SU-DHL-6 (cell line): ENCODE measurements around the gene SEC63.

ENCODE experiments used
- H2AFZ ChIP-seq: fragments of 200-600 bp; sonication (generic); 2 replicates; pipeline ENCODE4 v1.6.1; 2014; ENCODE audit warnings: low read depth, mild to moderate bottlenecking, moderate library complexity, mixed read lengths, antibody characterized with exemption, low read length; ENCODE audit not compliant: severe bottlenecking
- H3F3A ChIP-seq: fragments of 200-600 bp; shearing (Covaris generic); 2 replicates; pipeline ENCODE4 v1.6.0; 2016; ENCODE audit warnings: antibody characterized with exemption, mild to moderate bottlenecking; ENCODE audit not compliant: insufficient read depth
- H3K27ac ChIP-seq: fragments of 200-600 bp; sonication (generic); 2 replicates; pipeline ENCODE4 v1.5.1; 2016; ENCODE audit warnings: low read depth, mild to moderate bottlenecking, low read length, moderate library complexity, mixed read lengths
- H3K27me3 ChIP-seq: fragments of 200-600 bp; sonication (generic), shearing (Covaris generic); 2 replicates; pipeline ENCODE4 v1.6.0; 2014; ENCODE audit warnings: mild to moderate bottlenecking, low read length
- H3K36me3 ChIP-seq: fragments of 200-600 bp; sonication (generic); 2 replicates; pipeline ENCODE4 v1.6.1; 2014; ENCODE audit warnings: mild to moderate bottlenecking, low read length, mixed read lengths
- H3K4me2 ChIP-seq: fragments of 300-600, 200-600 bp; shearing (Covaris generic), sonication (generic); 2 replicates; pipeline ENCODE4 v1.6.0; 2014; ENCODE audit warnings: low read length, low read depth, mild to moderate bottlenecking; ENCODE audit not compliant: poor library complexity, severe bottlenecking
- H3K4me3 ChIP-seq: fragments of 200-600 bp; sonication (generic); 2 replicates; pipeline ENCODE4 v1.5.1; 2014; ENCODE audit warnings: antibody characterized with exemption, low read length, mild to moderate bottlenecking, mixed read lengths; ENCODE audit not compliant: insufficient read depth, poor library complexity, severe bottlenecking
- H3K79me2 ChIP-seq: fragments of 200-600 bp; sonication (generic); 2 replicates; pipeline ENCODE4 v1.6.1; 2014; ENCODE audit warnings: mild to moderate bottlenecking, low read length, moderate library complexity; ENCODE audit not compliant: insufficient read depth
- H3K9ac ChIP-seq: fragments of 200-600 bp; sonication (generic); 2 replicates; pipeline ENCODE4 v1.7.0; 2014; ENCODE audit warnings: mild to moderate bottlenecking, low read length
- H3K9me2 ChIP-seq: fragments of 200-600 bp; sonication (generic); replicated peaks from 2 replicates; pipeline ENCODE4 v1.6.1; 2014; ENCODE audit warnings: low read length; ENCODE audit not compliant: insufficient read depth
- H3K9me3 ChIP-seq: fragments of 200-600 bp; sonication (generic); 2 replicates; pipeline ENCODE4 v1.6.1; 2014; ENCODE audit warnings: low read length, mixed read lengths; ENCODE audit not compliant: insufficient read depth
- H4K20me1 ChIP-seq: fragments of 200-600 bp; sonication (generic); 2 replicates; pipeline ENCODE4 v1.6.1; 2014; ENCODE audit warnings: low read depth, mild to moderate bottlenecking, antibody characterized with exemption, low read length, moderate library complexity, mixed read lengths
- EZH2phosphoT487 ChIP-seq: fragments of 200-600 bp; sonication (generic), shearing (Covaris generic); conservative IDR thresholded peaks from 2 replicates; pipeline ENCODE4 v1.6.1; 2018; ENCODE audit warnings: mild to moderate bottlenecking, antibody characterized with exemption, low read length, moderate library complexity, mixed read lengths
- TF ChIP-seq, protein P1 (sequence below): fragments of 200-600 bp; sonication (generic); IDR thresholded peaks from one replicate; pipeline ENCODE4 v1.5.1; 2017; ENCODE audit warnings: antibody characterized with exemption, mild to moderate bottlenecking, low read length, moderate library complexity; ENCODE audit not compliant: insufficient read depth, poor library complexity, severe bottlenecking

The SEC63 gene

DNA sequence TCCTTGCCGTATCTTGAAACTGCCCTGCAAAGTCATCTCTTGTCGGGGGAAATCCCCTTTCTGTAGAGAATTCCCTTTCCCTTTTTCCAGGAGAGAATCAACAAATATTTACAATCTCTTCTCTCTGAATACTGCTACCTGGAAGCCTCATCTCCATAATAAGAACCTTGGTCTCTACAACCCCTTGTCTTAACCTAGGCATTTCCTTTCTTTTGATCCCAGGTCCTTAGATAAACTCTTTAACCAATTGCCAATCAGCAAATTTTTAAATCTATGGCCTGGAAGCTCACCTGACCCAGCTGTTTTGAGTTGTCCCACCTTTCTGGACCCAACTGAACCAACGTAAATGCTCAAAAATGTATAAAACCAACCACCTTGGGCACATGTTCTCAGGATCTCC is 30.6 kb upstream of the SEC63 start:
- Histone ChIP-seq H3K9me2 (no peaks in the 10 kb centered on the region), H3K4me2 (no peak overlapping the region), H4K20me1 (no peaks in the 10 kb centered on the region), H3K4me3 (no peak overlapping the region), H3K79me2 (no peaks in the 10 kb centered on the region), H3K9ac (no peak overlapping the region), H3K27me3 (no peaks in the 10 kb centered on the region), H2AFZ (no peak overlapping the region), H3K27ac (no peak overlapping the region), H3F3A (no peaks in the 10 kb centered on the region), H3K36me3 (no peaks in the 10 kb centered on the region), H3K9me3 (no peaks in the 10 kb centered on the region)
- no peak for TF ChIP-seq EZH2phosphoT487
- TF ChIP-seq, protein P1, sequence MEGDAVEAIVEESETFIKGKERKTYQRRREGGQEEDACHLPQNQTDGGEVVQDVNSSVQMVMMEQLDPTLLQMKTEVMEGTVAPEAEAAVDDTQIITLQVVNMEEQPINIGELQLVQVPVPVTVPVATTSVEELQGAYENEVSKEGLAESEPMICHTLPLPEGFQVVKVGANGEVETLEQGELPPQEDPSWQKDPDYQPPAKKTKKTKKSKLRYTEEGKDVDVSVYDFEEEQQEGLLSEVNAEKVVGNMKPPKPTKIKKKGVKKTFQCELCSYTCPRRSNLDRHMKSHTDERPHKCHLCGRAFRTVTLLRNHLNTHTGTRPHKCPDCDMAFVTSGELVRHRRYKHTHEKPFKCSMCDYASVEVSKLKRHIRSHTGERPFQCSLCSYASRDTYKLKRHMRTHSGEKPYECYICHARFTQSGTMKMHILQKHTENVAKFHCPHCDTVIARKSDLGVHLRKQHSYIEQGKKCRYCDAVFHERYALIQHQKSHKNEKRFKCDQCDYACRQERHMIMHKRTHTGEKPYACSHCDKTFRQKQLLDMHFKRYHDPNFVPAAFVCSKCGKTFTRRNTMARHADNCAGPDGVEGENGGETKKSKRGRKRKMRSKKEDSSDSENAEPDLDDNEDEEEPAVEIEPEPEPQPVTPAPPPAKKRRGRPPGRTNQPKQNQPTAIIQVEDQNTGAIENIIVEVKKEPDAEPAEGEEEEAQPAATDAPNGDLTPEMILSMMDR = no peak

DNA sequence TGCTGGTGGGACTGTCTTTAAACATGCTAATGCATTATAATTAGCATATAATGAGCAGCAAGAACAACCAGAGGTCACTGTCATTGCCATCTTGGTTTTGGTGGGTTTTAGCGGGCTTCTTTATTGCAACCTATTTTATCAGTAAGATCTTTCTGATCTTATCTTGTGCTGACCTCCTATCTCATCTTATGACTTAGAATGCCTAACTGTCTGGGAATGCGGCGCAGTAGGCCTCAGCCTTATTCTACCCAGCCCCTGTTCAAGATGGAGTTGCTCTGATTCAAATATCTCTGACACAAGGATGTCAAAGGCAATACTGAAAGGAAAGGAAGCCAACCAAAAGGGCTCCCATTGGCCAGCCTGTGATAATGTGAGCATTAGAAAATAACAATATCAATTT is 29.8 kb upstream of the SEC63 start:
- no peak for TF ChIP-seq EZH2phosphoT487
- TF ChIP-seq, protein P1 = no peak
- H4K20me1 ChIP-seq = no peaks in the 10 kb centered on the region

DNA sequence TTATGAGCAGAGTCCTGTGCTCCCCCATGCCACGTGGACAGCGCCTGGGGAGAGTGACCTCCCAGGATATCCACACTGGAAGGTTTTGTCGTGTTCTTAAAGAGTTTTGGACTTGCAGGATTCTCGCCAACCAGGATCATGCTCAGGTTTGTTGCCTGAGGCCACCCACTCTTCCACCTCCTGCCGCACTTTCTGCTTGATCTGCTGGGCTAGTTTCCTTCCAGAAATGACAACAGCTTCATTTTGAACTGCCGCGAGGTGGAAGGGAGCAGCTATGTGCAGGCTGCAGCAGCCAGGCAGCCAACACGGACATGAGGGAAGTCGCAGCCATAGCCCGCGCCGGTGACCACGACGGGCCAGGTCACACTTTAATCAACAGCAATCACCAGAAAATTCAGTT is 27.7 kb upstream of the SEC63 start:
- H3K9me3 ChIP-seq = no peaks in the 10 kb centered on the region
- no peak overlapping the region for H3K9ac ChIP-seq
- H2AFZ ChIP-seq = no peak overlapping the region
- no peaks in the 10 kb centered on the region for H3K9me2 ChIP-seq
- no peaks in the 10 kb centered on the region for H3K27me3 ChIP-seq
- no peaks in the 10 kb centered on the region for H3K79me2 ChIP-seq
- no peak overlapping the region for H3K4me2 ChIP-seq
- H4K20me1 ChIP-seq = no peaks in the 10 kb centered on the region
- TF ChIP-seq EZH2phosphoT487 = no peak
- TF ChIP-seq, protein P1 = no peak
- H3K36me3 ChIP-seq = no peaks in the 10 kb centered on the region
- H3K27ac ChIP-seq = no peak overlapping the region
- H3K4me3 ChIP-seq = no peak overlapping the region
- no peaks in the 10 kb centered on the region for H3F3A ChIP-seq

More for the DNA sequence above, 29.8 kb upstream of the SEC63 start:
- Histone ChIP-seq H3K4me3 (no peak overlapping the region), H3K36me3 (no peaks in the 10 kb centered on the region), H2AFZ (no peak overlapping the region), H3K9me2 (no peaks in the 10 kb centered on the region), H3K27me3 (no peaks in the 10 kb centered on the region), H3K9me3 (no peaks in the 10 kb centered on the region), H3K4me2 (no peak overlapping the region), H3K27ac (no peak overlapping the region), H3K79me2 (no peaks in the 10 kb centered on the region), H3F3A (no peaks in the 10 kb centered on the region), H3K9ac (no peak overlapping the region)

DNA sequence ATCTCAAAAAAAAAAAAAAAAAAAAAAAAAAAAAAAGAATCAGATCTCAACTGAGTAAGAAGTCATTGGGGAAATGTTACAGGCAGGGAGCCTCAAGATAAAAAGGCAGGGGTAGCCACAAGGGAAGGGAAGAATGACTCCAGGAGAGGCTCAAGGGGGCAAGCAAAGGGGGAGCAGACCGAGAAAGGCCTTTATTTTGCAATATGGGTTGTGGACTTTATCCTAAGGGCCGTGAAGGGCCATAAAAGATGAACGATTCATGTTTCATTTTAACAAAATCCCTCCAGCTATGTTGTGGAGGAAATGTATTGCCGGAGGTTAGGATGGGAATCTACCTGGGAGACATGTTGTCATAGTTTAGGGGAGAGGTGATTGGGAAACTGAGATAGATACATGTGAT is 25.8 kb upstream of the SEC63 start:
- Histone ChIP-seq H2AFZ (no peak overlapping the region), H3K36me3 (no peaks in the 10 kb centered on the region), H3K4me2 (no peak overlapping the region), H3K9ac (no peak overlapping the region), H4K20me1 (no peaks in the 10 kb centered on the region), H3K27me3 (no peaks in the 10 kb centered on the region), H3K9me2 (no peaks in the 10 kb centered on the region), H3K4me3 (no peak overlapping the region), H3K79me2 (no peaks in the 10 kb centered on the region), H3K27ac (no peak overlapping the region), H3K9me3 (no peaks in the 10 kb centered on the region), H3F3A (no peaks in the 10 kb centered on the region)
- TF ChIP-seq EZH2phosphoT487 = no peak
- TF ChIP-seq, protein P1 = no peak
